CD14-positive monocyte (primary cell): ENCODE measurements around the gene FGF2. TPM values are rescaled to one million over a fixed set of nuclear protein-coding genes. Genes with fewer than 3 reads are reported as not detected.
"Not testable (repeated sequence)": the region's sequence is repeated elsewhere in the genome, so short reads cannot be mapped to it uniquely, and the experiment has no call there.

ENCODE experiments used
- DNase-seq, 3 donors: peaks; one replicate each; pipeline ENCODE4 v3.0.0-alpha.2; 2011 to 2022
- H2AFZ ChIP-seq: 2 replicates; pipeline ENCODE4 v1.6.0; 2012; ENCODE audit warnings: mild to moderate bottlenecking, low read depth, low read length, inconsistent platforms; ENCODE audit not compliant: insufficient read depth, poor library complexity, severe bottlenecking
- H3K27ac ChIP-seq, 2 donors: 1 replicate in 1 of 2; 2 replicates in 1 of 2; pipeline ENCODE4 v1.5.1; 2012 to 2013; ENCODE audit warnings: low read length in 2 of 2, control low read depth in 1 of 2, inconsistent platforms in 1 of 2, low read depth in 1 of 2, mild to moderate bottlenecking in 1 of 2
- H3K27me3 ChIP-seq, 2 donors: one replicate each; pipeline versions ENCODE4 v1.6.0 to v1.6.1; 2011 to 2013; ENCODE audit warnings: low read length in 2 of 2; ENCODE audit not compliant: control insufficient read depth in 2 of 2, insufficient read depth in 2 of 2
- H3K36me3 ChIP-seq, 2 donors: replicated peaks in 1 of 2; 1 replicate in 1 of 2; 2 replicates in 1 of 2; pipeline versions ENCODE4 v1.5.1 to v1.6.1; 2012 to 2013; ENCODE audit warnings: low read length in 2 of 2, control low read depth in 1 of 2, inconsistent platforms in 1 of 2, mild to moderate bottlenecking in 1 of 2; ENCODE audit not compliant: insufficient read depth in 2 of 2, control insufficient read depth in 1 of 2
- H3K4me1 ChIP-seq, 2 donors: 1 replicate in 1 of 2; 2 replicates in 1 of 2; pipeline versions ENCODE4 v1.5.1 to v1.6.1; 2012 to 2013; ENCODE audit warnings: low read length in 2 of 2, control low read depth in 1 of 2, inconsistent platforms in 1 of 2, mild to moderate bottlenecking in 1 of 2, moderate library complexity in 1 of 2; ENCODE audit not compliant: insufficient read depth in 2 of 2, control insufficient read depth in 1 of 2
- H3K4me2 ChIP-seq: replicated peaks from 2 replicates; pipeline ENCODE3; 2012; ENCODE audit warnings: low read length, moderate library complexity, mild to moderate bottlenecking; ENCODE audit not compliant: poor library complexity, severe bottlenecking; ENCODE audit errors: extremely low read depth
- H3K4me3 ChIP-seq, 3 experiments: fragments of 200-600 bp in 1 of 3; sonication (generic) in 1 of 3; replicated peaks in 1 of 3; 1 replicate in 2 of 3; 2 replicates in 1 of 3; pipeline ENCODE4 v1.5.1; 2011 to 2013; ENCODE audit warnings: low read length in 3 of 3, mild to moderate bottlenecking in 3 of 3, control low read depth in 2 of 3, low read depth in 2 of 3, inconsistent platforms in 1 of 3, moderate library complexity in 1 of 3
- H3K79me2 ChIP-seq: 2 replicates; pipeline ENCODE4 v1.6.0; 2012; ENCODE audit warnings: mild to moderate bottlenecking, control low read depth, inconsistent platforms, low read length, moderate library complexity; ENCODE audit not compliant: insufficient read depth
- H3K9ac ChIP-seq: 2 replicates; pipeline ENCODE4 v1.6.0; 2017; ENCODE audit warnings: low read length, mild to moderate bottlenecking; ENCODE audit not compliant: insufficient read depth, poor library complexity, severe bottlenecking
- H3K9me3 ChIP-seq, 2 donors: replicated peaks in 1 of 2; 1 replicate in 1 of 2; 2 replicates in 1 of 2; pipeline versions ENCODE4 v1.5.1 to v1.6.1; 2012 to 2013; ENCODE audit warnings: low read length in 2 of 2, control low read depth in 1 of 2; ENCODE audit not compliant: control insufficient read depth in 1 of 2, insufficient read depth in 1 of 2
- H4K20me1 ChIP-seq: 2 replicates; pipeline ENCODE4 v1.6.0; 2012; ENCODE audit warnings: mild to moderate bottlenecking, low read length, control low read depth, moderate library complexity; ENCODE audit not compliant: insufficient read depth
- H3K27ac Mint-ChIP-seq, 7 donors: one replicate each; pipeline ENCODE4 v1.8.0; 2020; ENCODE audit warnings: mild to moderate bottlenecking in 7 of 7, mixed read lengths in 7 of 7, moderate library complexity in 6 of 7, inconsistent platforms in 2 of 7
- H3K27me3 Mint-ChIP-seq, 3 donors: one replicate each; pipeline ENCODE4 v1.8.0; 2021 to 2022; ENCODE audit warnings: low read depth in 3 of 3, mild to moderate bottlenecking in 3 of 3, mixed read lengths in 3 of 3, moderate library complexity in 3 of 3, inconsistent platforms in 1 of 3
- H3K36me3 Mint-ChIP-seq, 2 donors: one replicate each; pipeline ENCODE4 v1.8.0; 2020; ENCODE audit warnings: mixed read lengths in 2 of 2, inconsistent platforms in 1 of 2, mild to moderate bottlenecking in 1 of 2
- H3K4me1 Mint-ChIP-seq: one replicate; pipeline ENCODE4 v1.8.0; 2020; ENCODE audit warnings: mild to moderate bottlenecking, mixed read lengths
- H3K4me3 Mint-ChIP-seq, 2 donors: one replicate each; pipeline ENCODE4 v1.8.0; 2020; ENCODE audit warnings: mild to moderate bottlenecking in 2 of 2, mixed read lengths in 2 of 2, moderate library complexity in 1 of 2
- H3K9me3 Mint-ChIP-seq, 7 donors: one replicate each; pipeline ENCODE4 v1.8.0; 2020 to 2022; ENCODE audit warnings: mixed read lengths in 7 of 7, mild to moderate bottlenecking in 6 of 7, moderate library complexity in 6 of 7, inconsistent platforms in 2 of 7
- CTCF ChIP-seq: fragments of 200-600 bp; IDR thresholded peaks from one replicate; pipeline ENCODE4 v1.8.0; 2022; ENCODE audit warnings: antibody characterized with exemption, mild to moderate bottlenecking
- WGBS: methylation state at CpG from one replicate; pipeline ENCODE4 v1.1.5; 2013; ENCODE audit warnings: missing lambda C conversion rate; ENCODE audit not compliant: insufficient coverage; 5-methylcytosine and 5-hydroxymethylcytosine counted together
- intact Hi-C, 2 donors: fragments of 100-400 bp; cut with micrococcal nuclease; formaldehyde crosslinking; loops; one replicate each; pipeline versions ENCODE4 v1.15.0 to v1.15.1; 2023
- polyA plus RNA-seq, 3 donors: library from polyadenylated mRNA; depleted of rRNA in 1 of 3; unstranded in 2 of 3; stranded (reverse) in 1 of 3; fragments of 300-500 nt in 2 of 3; fragments of >200 nt in 1 of 3; fragmentation: Illumina TruSeq in 2 of 3; gene quantifications; 1 replicate in 2 of 3; 2 replicates in 1 of 3; pipeline ENCODE4 v1.2.3, GENCODE V29; 2012 to 2021

FGF2 gene
- polyA plus RNA-seq, 3 donors, result not detected

GRCh38 chr4:122842392-122842791 lies 15.8 kb downstream of the FGF2 start:
- Histone ChIP-seq H3K9ac (no peak overlapping the region), H2AFZ (no peak overlapping the region), H3K27ac (no peak overlapping the region), H4K20me1 (no peaks in the 10 kb centered on the region), H3K4me1 (no peaks in the 10 kb centered on the region), H3K4me3 (no peak overlapping the region), H3K27me3 (no peaks in the 10 kb centered on the region), H3K9me3 (no peaks in the 10 kb centered on the region), H3K4me2 (no peak overlapping the region), H3K79me2 (no peaks in the 10 kb centered on the region), H3K36me3 (no peaks in the 10 kb centered on the region)
- no peaks in the 10 kb centered on the region for H3K36me3 Mint-ChIP-seq
- H3K4me3 Mint-ChIP-seq, result no peak overlapping the region
- H3K27ac Mint-ChIP-seq, result no peak overlapping the region
- H3K4me1 Mint-ChIP-seq, result no peaks in the 10 kb centered on the region
- DNase-seq, result no peak
- no CpG with 5 or more reads among the region's 1 CpG for WGBS
- H3K27me3 Mint-ChIP-seq, result peaks cover 0 to 5% (median 1%) of the 10 kb centered on the region in 3 donors
- intact Hi-C loops, result no loop called here
- TF ChIP-seq CTCF, result no peak
- peaks cover 0 to 11% (median 0%) of the 10 kb centered on the region in 7 donors for H3K9me3 Mint-ChIP-seq

GRCh38 chr4:122842984-122843531 lies 16.4 kb downstream of the FGF2 start:
- H3K9me3 Mint-ChIP-seq, result peaks cover 0 to 14% (median 0%) of the 10 kb centered on the region in 7 donors
- no peak overlapping the region for H3K4me3 Mint-ChIP-seq
- no peaks in the 10 kb centered on the region for H4K20me1 ChIP-seq
- no peak overlapping the region for H3K27ac ChIP-seq
- no peaks in the 10 kb centered on the region for H3K79me2 ChIP-seq
- H3K4me3 ChIP-seq, result no peak overlapping the region
- 95% methylated on average over 3 of the region's 4 CpGs for WGBS
- intact Hi-C loops, result no loop called here
- H3K4me2 ChIP-seq, result no peak overlapping the region
- H3K36me3 Mint-ChIP-seq, result no peaks in the 10 kb centered on the region
- H3K27me3 Mint-ChIP-seq, result peaks cover 0 to 3% (median 0%) of the 10 kb centered on the region in 3 donors
- H3K27me3 ChIP-seq, result no peaks in the 10 kb centered on the region
- no peak overlapping the region for H3K9ac ChIP-seq
- peak overlapping the region in 1 of 7 donors; percentile 61 for H3K27ac Mint-ChIP-seq
- no peaks in the 10 kb centered on the region for H3K4me1 ChIP-seq
- H3K9me3 ChIP-seq, result no peaks in the 10 kb centered on the region
- no peak for DNase-seq
- no peak for TF ChIP-seq CTCF
- no peaks in the 10 kb centered on the region for H3K36me3 ChIP-seq
- no peaks in the 10 kb centered on the region for H3K4me1 Mint-ChIP-seq
- H2AFZ ChIP-seq, result no peak overlapping the region

GRCh38 chr4:122844391-122844790 lies 17.8 kb downstream of the FGF2 start:
- no CpG with 5 or more reads among the region's 1 CpG for WGBS
- H3K4me1 ChIP-seq, H3K4me1 Mint-ChIP-seq, H3K27ac Mint-ChIP-seq, H2AFZ ChIP-seq, H4K20me1 ChIP-seq, H3K27ac ChIP-seq, H3K36me3 Mint-ChIP-seq, H3K4me3 ChIP-seq, H3K4me2 ChIP-seq, H3K79me2 ChIP-seq, H3K27me3 Mint-ChIP-seq, H3K4me3 Mint-ChIP-seq, H3K9ac ChIP-seq, H3K27me3 ChIP-seq, DNase-seq, intact Hi-C loops, H3K9me3 ChIP-seq, H3K36me3 ChIP-seq: not testable (repeated sequence)
- H3K9me3 Mint-ChIP-seq, result peaks cover 0 to 14% (median 3%) of the 10 kb centered on the region in 7 donors
